ENCODE results near the gene ABLIM1. TPM values are rescaled to one million over a fixed set of nuclear protein-coding genes. Genes with fewer than 3 reads are reported as not detected.

The ABLIM1 gene
- total and polyA plus RNA-seq, 10 of the 15 experiments (the other 5 are each of a cell fraction or from before 2014, with no cell fraction given), result 14.2 to 50.5 (median 28.1) TPM

- TF ChIP-seq FOXM1 (IDR thresholded peaks at IDR 0.05; ENCODE audit: low read depth, low read length) (no peak), CHD1 (IDR thresholded peaks at IDR 0.05; ENCODE audit: low read depth, low read length) (no peak), TARDBP (IDR thresholded peaks at IDR 0.05; ENCODE audit: borderline replicate concordance) (no peak), JUNB (IDR thresholded peaks at IDR 0.05) (no peak), HDAC2 (IDR thresholded peaks at IDR 0.05) (no peak), MYB (IDR thresholded peaks at IDR 0.05; ENCODE audit: borderline replicate concordance, low read depth, low read length) (no peak), POU2F2 (IDR thresholded peaks at IDR 0.05; ENCODE audit: borderline replicate concordance, low read depth, low read length) (no peak), CBX5 (IDR thresholded peaks at IDR 0.05; ENCODE audit: low read depth) (no peak)
- no peak for ATAC-seq
- no peak overlapping the region for H3K27ac ChIP-seq (ENCODE audit: control insufficient read depth, insufficient read depth)
- no TSS peak for BruUV-seq (replicated peaks)
- 25% methylated on average over 5 of the region's 5 CpGs for WGBS (ENCODE audit: insufficient coverage, insufficient replicate concordance, low lambda C conversion rate, missing lambda C conversion rate)
- no peak overlapping the region for H3K9ac ChIP-seq (ENCODE audit: control insufficient read depth, insufficient read depth, low read length)
- H3K36me3 ChIP-seq (ENCODE audit: control insufficient read depth in 2 of 2, insufficient read depth in 2 of 2, low read length in 1 of 2), result no peaks in the 10 kb centered on the region
- no peak overlapping the region for H3K4me3 ChIP-seq
- no peaks in the 10 kb centered on the region for H4K20me1 ChIP-seq (ENCODE audit: control insufficient read depth, insufficient read depth)
- H2AFZ ChIP-seq (ENCODE audit: control insufficient read depth, low read depth, low read length), result no peak overlapping the region
- DNase-seq (ENCODE audit: low read depth, low spot score), result no peak
- no peak for FAIRE-seq
- no peaks in the 10 kb centered on the region for H3K79me2 ChIP-seq (ENCODE audit: control insufficient read depth, insufficient read depth, low read length)
- in situ Hi-C loops (cut with MboI) (no loop called here), intact Hi-C loops (cut with micrococcal nuclease; ENCODE audit: unreplicated experiment) (no loop called here)
- CTCF ChIA-PET, result interaction anchor here (1.0 to 1.4 kb wide), 2 partner anchors 12 to 14 kb away, joined by 3 to 4 read pairs; no protein-coding TSS in a partner anchor
- H3K27me3 ChIP-seq (replicated peaks in 1 of 2; ENCODE audit: control insufficient read depth in 2 of 2, insufficient read depth in 2 of 2, low read length in 1 of 2), result no peaks in the 10 kb centered on the region
- SMC1A ChIA-PET (ENCODE audit: uncharacterized antibody, unreplicated experiment), result interaction anchor here (1.0 to 1.4 kb wide), 3 partner anchors 17 to 81 kb away, joined by 3 to 7 read pairs (median 3); no protein-coding TSS in a partner anchor
- POLR2A ChIA-PET, result no interaction called here
- peaks cover 12% of the 10 kb centered on the region; the same call in 2 of the 3 replicates for H3K9me3 ChIP-seq (replicated peaks; ENCODE audit: control insufficient read depth, insufficient read depth, low read length)
- H3K4me2 ChIP-seq (ENCODE audit: control insufficient read depth, insufficient read depth), result no peak overlapping the region
- RAD21 ChIA-PET (ENCODE audit: unreplicated experiment), result interaction anchor here (1.6 kb wide), 1 partner anchor 81 kb away, joined by 5 read pairs; no protein-coding TSS in a partner anchor
- peaks cover 22% of the 10 kb centered on the region for H3K4me1 ChIP-seq (ENCODE audit: control insufficient read depth, insufficient read depth, low read length)
Observed at GRCh38 chr10:114384601-114385000, 273.5 kb downstream of the ABLIM1 start.

GRCh38 chr10:114384181-114384580 is 273.9 kb downstream of the ABLIM1 start:
- H3K79me2 ChIP-seq (ENCODE audit: control insufficient read depth, insufficient read depth, low read length), result no peaks in the 10 kb centered on the region
- H2AFZ ChIP-seq (ENCODE audit: control insufficient read depth, low read depth, low read length), result no peak overlapping the region
- intact Hi-C loops (cut with micrococcal nuclease; ENCODE audit: unreplicated experiment) (no loop called here), in situ Hi-C loops (cut with MboI) (no loop called here)
- RAD21 ChIA-PET (ENCODE audit: unreplicated experiment), result interaction anchor here (1.6 kb wide), 1 partner anchor 80 kb away, joined by 5 read pairs; no protein-coding TSS in a partner anchor
- H4K20me1 ChIP-seq (ENCODE audit: control insufficient read depth, insufficient read depth), result no peaks in the 10 kb centered on the region
- ATAC-seq (no peak), DNase-seq (ENCODE audit: low read depth, low spot score) (no peak), FAIRE-seq (no peak)
- H3K27ac ChIP-seq (ENCODE audit: control insufficient read depth, insufficient read depth), result no peak overlapping the region
- no peak overlapping the region for H3K4me3 ChIP-seq
- no peaks in the 10 kb centered on the region for H3K36me3 ChIP-seq (ENCODE audit: control insufficient read depth in 2 of 2, insufficient read depth in 2 of 2, low read length in 1 of 2)
- no TSS peak for BruUV-seq (replicated peaks)
- peaks cover 8% of the 10 kb centered on the region; the same call in 2 of the 3 replicates for H3K9me3 ChIP-seq (replicated peaks; ENCODE audit: control insufficient read depth, insufficient read depth, low read length)
- SMC1A ChIA-PET (ENCODE audit: uncharacterized antibody, unreplicated experiment), result interaction anchor here (1.0 to 1.4 kb wide), 3 partner anchors 18 to 80 kb away, joined by 3 read pairs; no protein-coding TSS in a partner anchor
- CTCF ChIA-PET, result no interaction called here
- H3K27me3 ChIP-seq (replicated peaks in 1 of 2; ENCODE audit: control insufficient read depth in 2 of 2, insufficient read depth in 2 of 2, low read length in 1 of 2), result no peaks in the 10 kb centered on the region
- H3K4me1 ChIP-seq (ENCODE audit: control insufficient read depth, insufficient read depth, low read length), result peaks cover 17% of the 10 kb centered on the region
- POLR2A ChIA-PET, result no interaction called here
- H3K9ac ChIP-seq (ENCODE audit: control insufficient read depth, insufficient read depth, low read length), result no peak overlapping the region
- H3K4me2 ChIP-seq (ENCODE audit: control insufficient read depth, insufficient read depth), result no peak overlapping the region
- 47% methylated on average over 9 of the region's 9 CpGs for WGBS (ENCODE audit: insufficient coverage, insufficient replicate concordance, low lambda C conversion rate, missing lambda C conversion rate)
- no peak for TF ChIP-seq POU2F2 (IDR thresholded peaks at IDR 0.05; ENCODE audit: borderline replicate concordance, low read depth, low read length)
- TF ChIP-seq SP1 (IDR thresholded peaks at IDR 0.05; ENCODE audit: low read depth, low read length), result no peak
- TF ChIP-seq EZH2 (IDR thresholded peaks at IDR 0.05; ENCODE audit: borderline replicate concordance, control insufficient read depth, low read depth, low read length), result no peak
- no peak for TF ChIP-seq RAD21 (IDR thresholded peaks at IDR 0.05; ENCODE audit: insufficient read depth, low read depth, low read length)
- no peak for TF ChIP-seq CEBPB (IDR thresholded peaks at IDR 0.05; ENCODE audit: borderline replicate concordance in 1 of 2, low read depth in 2 of 2, low read length in 2 of 2)
- no peak for TF ChIP-seq ESRRA (IDR thresholded peaks at IDR 0.05; ENCODE audit: low read length)
- no peak for TF ChIP-seq RAD51 (IDR thresholded peaks at IDR 0.05)
- TF ChIP-seq TCF3 (IDR thresholded peaks at IDR 0.05; ENCODE audit: borderline replicate concordance, insufficient read depth, low read depth, low read length), result no peak
- TF ChIP-seq ZNF217 (IDR thresholded peaks at IDR 0.05), result no peak
- TF ChIP-seq SREBF2 (IDR thresholded peaks at IDR 0.05; ENCODE audit: low read length), result no peak
- no peak for TF ChIP-seq BACH1 (IDR thresholded peaks at IDR 0.05; ENCODE audit: borderline replicate concordance)
